Measurements from ENCODE around the gene SUSD3. TPM values are rescaled to one million over a fixed set of nuclear protein-coding genes. Genes with fewer than 3 reads are reported as not detected.

Gene SUSD3
- total and polyA plus RNA-seq, 2 of the 4 experiments (the other 2 are of a cell fraction) = 0.54 to 1.5 TPM

DNA sequence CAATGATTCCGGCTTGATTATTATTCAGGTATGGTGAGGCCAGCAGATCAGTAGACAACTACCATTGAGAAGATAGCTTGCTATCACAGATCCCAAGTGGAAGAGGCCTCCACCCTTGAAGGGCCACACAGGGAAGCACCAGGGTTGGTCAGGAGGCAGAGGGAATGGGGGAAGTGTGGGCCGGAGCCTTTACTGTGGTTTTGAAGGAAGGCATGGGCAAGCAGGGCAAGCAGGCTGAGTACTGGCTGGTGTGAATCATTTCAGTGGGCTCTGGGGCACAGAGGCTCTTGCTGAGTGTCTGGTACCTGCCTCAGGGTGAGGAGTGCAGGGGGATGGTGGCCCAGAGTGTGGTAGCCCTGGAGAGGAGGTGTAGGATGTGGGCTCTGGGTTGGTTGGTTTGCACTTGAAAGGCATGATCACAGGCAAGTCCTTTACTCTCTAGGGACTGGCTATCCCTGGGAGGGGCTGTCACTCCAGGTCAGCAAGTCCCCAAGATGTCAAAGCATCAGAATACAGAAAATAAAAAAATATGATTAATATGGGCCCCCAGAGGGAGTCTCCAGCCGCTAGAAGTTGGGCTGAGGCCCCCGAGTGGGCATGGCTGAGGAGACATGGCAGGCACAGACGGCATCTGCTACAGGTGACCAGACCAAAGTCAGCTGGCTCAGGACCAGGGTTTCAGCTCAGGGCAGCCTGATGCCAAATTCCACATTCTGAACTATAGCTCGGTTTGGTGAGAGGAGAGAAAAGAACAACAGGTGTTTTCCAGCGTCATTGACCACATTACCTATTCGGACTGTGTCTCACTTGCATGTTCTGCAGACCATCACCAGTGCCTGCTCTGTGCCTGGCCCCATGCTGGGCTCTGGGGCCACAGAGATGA lies 9.7 kb upstream of the SUSD3 start (continued):
- TF ChIP-seq, protein P1, sequence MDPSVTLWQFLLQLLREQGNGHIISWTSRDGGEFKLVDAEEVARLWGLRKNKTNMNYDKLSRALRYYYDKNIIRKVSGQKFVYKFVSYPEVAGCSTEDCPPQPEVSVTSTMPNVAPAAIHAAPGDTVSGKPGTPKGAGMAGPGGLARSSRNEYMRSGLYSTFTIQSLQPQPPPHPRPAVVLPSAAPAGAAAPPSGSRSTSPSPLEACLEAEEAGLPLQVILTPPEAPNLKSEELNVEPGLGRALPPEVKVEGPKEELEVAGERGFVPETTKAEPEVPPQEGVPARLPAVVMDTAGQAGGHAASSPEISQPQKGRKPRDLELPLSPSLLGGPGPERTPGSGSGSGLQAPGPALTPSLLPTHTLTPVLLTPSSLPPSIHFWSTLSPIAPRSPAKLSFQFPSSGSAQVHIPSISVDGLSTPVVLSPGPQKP (IDR thresholded peaks at IDR 0.05; ENCODE audit: borderline replicate concordance, low read depth, low read length) = no peak

DNA sequence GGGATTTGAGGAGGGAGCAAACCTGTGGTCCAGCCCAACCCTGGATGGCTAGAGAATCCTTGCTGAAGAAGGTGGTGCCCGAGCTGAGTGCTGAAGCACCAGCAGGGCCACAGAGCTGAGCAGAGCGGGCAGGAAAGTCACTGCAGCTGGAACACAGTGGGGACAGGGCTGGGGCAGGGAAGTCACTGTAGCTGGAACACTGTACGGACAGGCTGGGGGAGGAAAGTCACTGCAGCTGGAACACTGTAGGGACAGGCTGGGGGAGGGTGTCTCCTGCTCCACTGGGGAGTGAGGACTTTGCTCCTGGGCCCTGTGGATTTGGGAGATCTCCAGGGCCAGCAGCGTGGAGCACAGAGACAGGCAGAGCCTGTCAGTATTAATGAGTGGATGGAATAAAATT lies 9.0 kb upstream of the SUSD3 start:
- H3K9me3 ChIP-seq (ENCODE audit: control insufficient read depth, insufficient read depth, low read length) = no peaks in the 10 kb centered on the region; the same call in 1 of the 2 replicates
- intact Hi-C loops (cut with micrococcal nuclease) (no loop called here), dilution Hi-C loops (cut with HindIII; ENCODE audit: low sequenced_read_pairs, unreplicated experiment) (no loop called here), in situ Hi-C loops (cut with MboI; ENCODE audit: low sequenced_read_pairs) (no loop called here)
- H2BK15ac ChIP-seq (ENCODE audit: low read depth, low read length) = no peak overlapping the region
- ChIA-PET POLR2A (ENCODE audit: unreplicated experiment) (no interaction called here), CTCF (no interaction called here)
- no peak overlapping the region for H4K5ac ChIP-seq (ENCODE audit: low read depth, low read length)
- WGBS, 2 experiments (ENCODE audit: extremely low coverage in 2 of 2, insufficient read length in 1 of 2) = 25% methylated on average over 2 of the region's 4 CpGs; no CpG with 5 or more reads in 1 of the 2 experiments
- H2BK120ac ChIP-seq (ENCODE audit: low read depth, low read length) = no peak overlapping the region
- DNase-seq (no peak), ATAC-seq (ENCODE audit: low read depth) (no peak)
- no peak overlapping the region for H3K27ac ChIP-seq (ENCODE audit: insufficient read depth, low read length)
- H3K18ac ChIP-seq (ENCODE audit: low read depth, low read length) = no peak overlapping the region
- no peaks in the 10 kb centered on the region for H3K4me1 ChIP-seq (ENCODE audit: control insufficient read depth, insufficient read depth, low read length)
- H4K8ac ChIP-seq (ENCODE audit: low read depth in 2 of 2, low read length in 2 of 2) = no peak overlapping the region
- no peaks in the 10 kb centered on the region for H3K9me1 ChIP-seq (ENCODE audit: insufficient read depth, low read length)
- no peak overlapping the region for H3K4ac ChIP-seq (ENCODE audit: low read depth, low read length)
- H2AK9ac ChIP-seq (replicated peaks; ENCODE audit: low read depth, low read length, poor library complexity) = no peak overlapping the region
- H3K4me2 ChIP-seq (ENCODE audit: low read depth, low read length) = no peak overlapping the region
- H3K14ac ChIP-seq (replicated peaks; ENCODE audit: low read depth, low read length) = no peak overlapping the region
- TF ChIP-seq, protein P2, sequence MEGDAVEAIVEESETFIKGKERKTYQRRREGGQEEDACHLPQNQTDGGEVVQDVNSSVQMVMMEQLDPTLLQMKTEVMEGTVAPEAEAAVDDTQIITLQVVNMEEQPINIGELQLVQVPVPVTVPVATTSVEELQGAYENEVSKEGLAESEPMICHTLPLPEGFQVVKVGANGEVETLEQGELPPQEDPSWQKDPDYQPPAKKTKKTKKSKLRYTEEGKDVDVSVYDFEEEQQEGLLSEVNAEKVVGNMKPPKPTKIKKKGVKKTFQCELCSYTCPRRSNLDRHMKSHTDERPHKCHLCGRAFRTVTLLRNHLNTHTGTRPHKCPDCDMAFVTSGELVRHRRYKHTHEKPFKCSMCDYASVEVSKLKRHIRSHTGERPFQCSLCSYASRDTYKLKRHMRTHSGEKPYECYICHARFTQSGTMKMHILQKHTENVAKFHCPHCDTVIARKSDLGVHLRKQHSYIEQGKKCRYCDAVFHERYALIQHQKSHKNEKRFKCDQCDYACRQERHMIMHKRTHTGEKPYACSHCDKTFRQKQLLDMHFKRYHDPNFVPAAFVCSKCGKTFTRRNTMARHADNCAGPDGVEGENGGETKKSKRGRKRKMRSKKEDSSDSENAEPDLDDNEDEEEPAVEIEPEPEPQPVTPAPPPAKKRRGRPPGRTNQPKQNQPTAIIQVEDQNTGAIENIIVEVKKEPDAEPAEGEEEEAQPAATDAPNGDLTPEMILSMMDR (conservative IDR thresholded peaks at IDR 0.05; ENCODE audit: low read depth, low read length) = no peak
- H2BK5ac ChIP-seq (ENCODE audit: low read depth, low read length, poor library complexity, severe bottlenecking) = no peak overlapping the region
- H2BK20ac ChIP-seq (ENCODE audit: low read depth, low read length) = no peak overlapping the region
- H3K56ac ChIP-seq (ENCODE audit: extremely low read depth, insufficient read depth, low read length) = no peak overlapping the region
- no TSS peak for BruUV-seq (replicated peaks)
- no peak overlapping the region for H2AK5ac ChIP-seq (ENCODE audit: low read depth, low read length)
- no peaks in the 10 kb centered on the region for H3K36me3 ChIP-seq (ENCODE audit: control insufficient read depth, insufficient read depth, low read length)
- no peaks in the 10 kb centered on the region for H3K79me1 ChIP-seq (ENCODE audit: low read depth in 1 of 2, low read length in 2 of 2)
- H3K9ac ChIP-seq (ENCODE audit: low read depth, low read length) = no peak overlapping the region
- H4K20me1 ChIP-seq (ENCODE audit: insufficient read depth, low read length) = no peaks in the 10 kb centered on the region
- peak overlapping the region; percentile 6 for H2AFZ ChIP-seq (replicated peaks; ENCODE audit: low read length, poor library complexity)
- no peak overlapping the region for H3K4me3 ChIP-seq (ENCODE audit: insufficient read depth, low read depth, low read length)
- no peak overlapping the region for H3K23ac ChIP-seq (ENCODE audit: low read depth, low read length)
- H3K27me3 ChIP-seq (ENCODE audit: control insufficient read depth, insufficient read depth, low read length) = peaks cover 22% of the 10 kb centered on the region
- no peak overlapping the region for H4K91ac ChIP-seq (ENCODE audit: insufficient read depth, low read depth, low read length)
